Measurements from ENCODE around the gene HS3ST5.
A peak's percentile ranks its signal among the peaks of the same experiment; 100 is the strongest.
"Not testable (repeated sequence)": the region's sequence is repeated elsewhere in the genome, so short reads cannot be mapped to it uniquely, and the experiment has no call there.

HS3ST5 gene

GRCh38 chr6:114044566-114044965 is 298.3 kb downstream of the HS3ST5 start:
- DNase-seq (ENCODE audit: low read depth): not testable (repeated sequence)

GRCh38 chr6:114042267-114043016 is 300.4 kb downstream of the HS3ST5 start:
- no peak for DNase-seq (ENCODE audit: low read depth)

- DNase-seq (ENCODE audit: low read depth): peak; percentile 21
These were observed 302.0 kb downstream of the HS3ST5 start for GRCh38 chr6:114040871-114041270.

- DNase-seq (ENCODE audit: low read depth): no peak
These were observed 303.0 kb downstream of the HS3ST5 start for GRCh38 chr6:114039841-114040240.

GRCh38 chr6:114033606-114034005 is 309.2 kb downstream of the HS3ST5 start:
- DNase-seq (ENCODE audit: low read depth): no peak

- DNase-seq (ENCODE audit: low read depth): no peak
These were observed 310.1 kb downstream of the HS3ST5 start for GRCh38 chr6:114032721-114033120.

GRCh38 chr6:114030767-114031166 is 312.1 kb downstream of the HS3ST5 start:
- no peak for DNase-seq (ENCODE audit: low read depth)

- peak; percentile 10 for DNase-seq (ENCODE audit: low read depth)
These were observed 318.1 kb downstream of the HS3ST5 start for GRCh38 chr6:114024746-114025145.

- DNase-seq (ENCODE audit: low read depth): no peak
These were observed 322.6 kb downstream of the HS3ST5 start for GRCh38 chr6:114020196-114020595.

GRCh38 chr6:114017146-114017545 is 325.7 kb downstream of the HS3ST5 start:
- DNase-seq (ENCODE audit: low read depth): not testable (repeated sequence)

- DNase-seq (ENCODE audit: low read depth): peak; percentile 20
These were observed 328.7 kb downstream of the HS3ST5 start for GRCh38 chr6:114014106-114014505.

- not testable (repeated sequence) for DNase-seq (ENCODE audit: low read depth)
These were observed 331.3 kb downstream of the HS3ST5 start for GRCh38 chr6:114011486-114011885.

- no peak for DNase-seq (ENCODE audit: low read depth)
These were observed 332.3 kb downstream of the HS3ST5 start for GRCh38 chr6:114010540-114010939.

- DNase-seq (ENCODE audit: low read depth): no peak
These were observed 333.6 kb downstream of the HS3ST5 start for GRCh38 chr6:114009192-114009591.

GRCh38 chr6:114008331-114008730 is 334.5 kb downstream of the HS3ST5 start:
- DNase-seq (ENCODE audit: low read depth): no peak

GRCh38 chr6:114007516-114007915 is 335.3 kb downstream of the HS3ST5 start:
- DNase-seq (ENCODE audit: low read depth): no peak
